ENCODE results near the gene GTF3C5. TPM values are rescaled to one million over a fixed set of nuclear protein-coding genes. Genes with fewer than 3 reads are reported as not detected.

Gene GTF3C5
- total RNA-seq, 8 experiments from 2014 or later = 35.8 to 77.3 (median 45.1) TPM

DNA sequence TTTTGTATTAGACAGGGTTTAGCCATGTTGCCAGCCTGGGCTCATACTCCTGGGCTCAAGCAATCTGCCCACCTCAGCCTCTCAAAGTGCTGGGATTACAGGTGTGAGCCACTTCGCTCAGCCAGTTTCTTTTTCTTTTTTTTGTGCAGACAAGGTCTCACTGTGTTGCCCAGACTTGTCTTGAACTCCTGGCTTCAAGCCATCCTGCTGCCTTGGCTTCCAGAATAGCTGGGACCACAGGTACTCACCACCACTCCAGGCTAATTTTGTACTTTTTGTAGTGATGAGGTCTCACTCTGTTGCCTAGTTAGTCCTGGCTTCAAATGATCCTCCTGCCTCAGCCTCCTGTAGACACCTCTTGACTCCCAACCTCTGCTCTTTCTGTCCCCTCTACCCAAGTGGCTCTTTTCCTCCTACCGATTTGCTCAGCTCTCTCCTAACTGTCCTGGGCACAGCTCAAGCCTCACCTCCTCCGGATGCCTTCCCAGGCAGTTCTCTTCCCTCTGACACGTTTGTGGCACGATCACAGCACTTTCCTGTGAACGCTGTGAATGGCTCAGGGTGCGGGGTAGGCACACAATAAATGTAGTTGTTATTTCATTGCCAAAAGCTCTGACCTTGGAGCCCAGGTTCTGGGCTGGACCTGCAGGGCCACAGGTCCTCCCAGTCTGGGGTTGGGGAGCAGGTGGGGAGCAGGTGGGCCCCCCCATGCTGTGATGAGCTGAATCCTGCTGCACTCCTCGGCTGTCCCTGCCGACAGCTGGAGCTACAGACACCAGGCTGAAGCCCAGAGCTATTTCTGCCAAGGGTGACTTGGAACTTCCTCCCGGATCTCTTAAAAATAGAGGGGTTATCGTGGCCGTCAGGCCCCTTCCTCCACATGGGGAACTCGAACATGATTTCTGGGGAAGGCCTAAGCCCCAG lies 28.4 kb upstream of the GTF3C5 start:
- H3K4me1 ChIP-seq (replicated peaks in 1 of 2) = peaks cover 16 to 23% of the 10 kb centered on the region in 2 donors
- WGBS, 10 experiments = 20 to 100% (median 80%) methylated on average over 1 to 9 of the region's 13 CpGs; no CpG with 5 or more reads in 3 of the 10 experiments
- H3K27ac ChIP-seq = no peak overlapping the region
- ATAC-seq (replicated peaks in 6 of 8) = no peak
- no peak overlapping the region for H3K4me3 ChIP-seq
- in situ Hi-C loops (cut with MboI; ENCODE audit: low pct_unique_long_range_greater_than_20kb in 2 of 9, low sequenced_read_pairs in 9 of 9, unreplicated experiment in 9 of 9) = loop anchor here in 1 of 9 experiments (25.0 kb wide), 1 partner anchor 485 kb away; the partner anchor contains the start of gene SLC2A6

DNA sequence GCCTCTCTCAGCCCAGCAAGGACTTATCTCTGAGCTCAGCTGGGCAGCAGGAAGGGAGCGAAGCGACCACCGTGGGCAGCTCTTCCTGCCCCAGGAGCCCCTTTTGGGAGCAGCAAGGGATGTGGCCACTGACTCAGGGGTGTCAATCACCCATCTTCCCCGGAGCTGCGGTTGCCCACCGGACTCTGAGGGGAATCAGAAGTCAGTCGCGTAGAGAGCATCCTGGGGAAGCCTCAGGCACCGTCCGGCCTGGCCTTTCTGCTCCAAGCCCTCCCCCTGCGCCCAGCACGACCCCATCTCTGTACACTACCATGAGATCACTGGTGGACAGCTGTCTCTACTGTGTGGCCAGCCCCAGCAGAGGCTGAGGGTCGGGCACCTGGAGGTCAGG lies 27.7 kb upstream of the GTF3C5 start:
- WGBS, 10 experiments = 20 to 90% (median 46%) methylated on average over 1 to 4 of the region's 13 CpGs; no CpG with 5 or more reads in 6 of the 10 experiments
- in situ Hi-C loops (cut with MboI; ENCODE audit: low pct_unique_long_range_greater_than_20kb in 2 of 9, low sequenced_read_pairs in 9 of 9, unreplicated experiment in 9 of 9) = loop anchor here in 1 of 9 experiments (25.0 kb wide), 1 partner anchor 484 kb away; the partner anchor contains the start of gene SLC2A6
- Histone ChIP-seq H3K4me1 (replicated peaks in 1 of 2) (peaks cover 16 to 23% of the 10 kb centered on the region in 2 donors), H3K27ac (no peak overlapping the region), H3K4me3 (no peak overlapping the region)
- ATAC-seq (replicated peaks in 6 of 8) = peak in 3 of 8 experiments; percentile 5 to 26 (median 6)

DNA sequence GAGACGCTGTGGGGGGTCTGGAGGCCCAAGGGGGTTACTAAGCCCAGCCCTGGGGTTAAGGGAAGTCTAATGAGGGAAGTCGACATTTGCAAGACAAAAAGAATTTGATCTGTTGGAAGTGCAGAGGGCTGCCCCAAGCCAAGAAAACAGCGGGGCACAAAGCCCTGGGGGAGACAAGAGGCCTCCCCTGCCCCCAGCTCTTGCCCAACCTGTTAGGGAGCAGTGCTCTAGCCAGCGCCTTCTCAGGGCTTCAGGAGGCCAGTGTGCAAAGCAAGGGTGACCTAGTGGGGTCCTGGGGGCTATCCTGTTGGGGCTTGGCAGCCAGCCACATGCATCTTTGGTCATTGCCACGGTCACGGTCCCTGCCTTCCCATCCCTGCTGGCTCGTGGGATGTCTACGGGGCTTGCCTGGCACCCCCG lies 27.1 kb upstream of the GTF3C5 start:
- no peak overlapping the region for H3K4me3 ChIP-seq
- in situ Hi-C loops (cut with MboI; ENCODE audit: low pct_unique_long_range_greater_than_20kb in 2 of 9, low sequenced_read_pairs in 9 of 9, unreplicated experiment in 9 of 9) = loop anchor here in 1 of 9 experiments (25.0 kb wide), 1 partner anchor 484 kb away; the partner anchor contains the start of gene SLC2A6

DNA sequence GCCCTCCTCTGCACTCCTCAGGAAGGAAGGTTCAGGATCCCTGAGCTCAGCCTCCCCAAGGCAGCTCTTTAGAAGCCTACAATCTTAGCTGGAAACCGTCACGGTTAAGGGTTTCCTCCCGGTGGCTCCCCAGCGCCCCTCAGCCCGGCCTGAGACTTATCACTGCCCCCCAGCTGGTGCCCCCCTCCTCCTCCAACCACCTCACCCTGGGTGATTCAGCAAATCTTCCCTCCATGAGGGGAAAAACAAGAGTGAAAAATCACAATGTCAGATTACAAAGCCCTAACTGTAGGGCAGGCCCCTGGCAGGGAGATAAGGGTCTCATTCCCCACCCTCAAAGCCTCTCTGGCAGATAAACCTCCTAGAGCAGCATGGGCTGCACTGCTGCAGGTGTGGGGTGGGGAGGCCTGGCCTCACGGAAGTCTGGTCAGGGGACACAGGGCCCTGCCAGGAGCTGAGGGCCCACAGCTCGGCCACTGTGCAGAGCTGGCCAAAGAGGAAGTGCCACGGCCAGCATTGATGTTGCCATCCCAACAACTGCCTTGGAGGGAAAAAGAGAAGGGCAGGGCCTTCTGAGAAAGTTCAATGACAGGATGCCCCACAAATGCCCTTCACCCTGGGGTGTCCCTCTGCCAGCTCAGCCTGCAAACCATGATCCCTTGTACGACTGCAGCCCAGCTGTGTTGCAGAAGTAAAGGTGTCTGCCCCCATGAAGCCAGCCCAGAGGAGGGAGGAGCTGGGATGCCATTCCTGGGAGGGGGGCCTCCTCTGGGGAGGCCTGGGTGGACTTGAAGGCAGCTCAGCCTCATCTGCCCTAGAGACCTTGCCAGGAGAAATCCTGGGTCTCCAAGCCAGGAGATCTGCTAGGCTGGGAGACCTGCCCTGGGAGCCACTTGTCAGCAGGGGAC lies 26.5 kb upstream of the GTF3C5 start:
- WGBS, 10 experiments = 50% methylated on average over 2 of the region's 9 CpGs; no CpG with 5 or more reads in 9 of the 10 experiments
- peak in 5 of 8 experiments; percentile 18 to 70 (median 46) for ATAC-seq (replicated peaks in 6 of 8)
- no peak overlapping the region for H3K4me3 ChIP-seq
- in situ Hi-C loops (cut with MboI; ENCODE audit: low pct_unique_long_range_greater_than_20kb in 2 of 9, low sequenced_read_pairs in 9 of 9, unreplicated experiment in 9 of 9) = loop anchor here in 1 of 9 experiments (25.0 kb wide), 1 partner anchor 483 kb away; the partner anchor contains the start of gene SLC2A6
- H3K27ac ChIP-seq = no peak overlapping the region
- peaks cover 23% of the 10 kb centered on the region in 2 donors for H3K4me1 ChIP-seq (replicated peaks in 1 of 2)

More for the DNA sequence above, 27.1 kb upstream of the GTF3C5 start:
- peak in 4 of 8 experiments; percentile 26 to 39 (median 37) for ATAC-seq (replicated peaks in 6 of 8)
- 0 to 39% (median 21%) methylated on average over 2 to 3 of the region's 9 CpGs; no CpG with 5 or more reads in 6 of the 10 experiments for WGBS, 10 experiments
- H3K27ac ChIP-seq = no peak overlapping the region
- H3K4me1 ChIP-seq (replicated peaks in 1 of 2) = peaks cover 18 to 23% of the 10 kb centered on the region in 2 donors

DNA sequence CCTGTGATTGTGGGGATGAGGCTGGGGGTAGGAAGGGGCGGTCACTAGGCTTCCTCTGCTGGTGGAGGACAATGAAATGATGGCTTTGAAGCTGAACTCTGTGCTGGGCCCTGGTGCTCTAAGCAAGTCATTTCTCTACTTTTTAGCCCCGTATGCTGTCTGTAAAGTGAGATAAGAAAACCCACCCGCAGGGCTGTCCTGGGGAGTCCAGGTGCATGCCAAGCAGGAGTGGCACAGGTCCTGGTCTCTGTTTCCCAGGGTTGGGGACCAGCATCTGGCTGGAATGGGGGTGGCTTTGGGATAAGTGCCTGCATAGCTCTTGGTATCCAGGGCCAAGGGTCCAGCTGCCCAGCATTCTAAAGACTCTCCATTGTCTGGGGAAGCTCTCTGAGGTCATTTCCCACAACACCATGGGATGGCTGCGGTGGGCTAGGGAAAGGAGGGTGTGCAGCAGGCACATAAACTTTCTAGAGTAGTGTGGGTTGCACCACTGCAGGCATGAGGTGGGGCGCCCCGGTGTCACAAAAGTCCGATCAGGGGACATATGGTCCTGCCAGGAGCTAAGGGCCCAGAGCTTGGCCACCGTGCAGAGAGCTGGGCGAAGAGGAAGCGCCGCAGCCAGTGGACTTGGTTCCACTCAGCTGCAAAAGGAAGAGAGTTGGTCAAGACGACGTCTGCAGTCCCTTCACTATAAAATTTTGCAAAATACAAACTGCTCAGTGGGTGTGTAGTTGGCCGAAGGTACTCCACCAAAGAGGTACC lies 25.6 kb upstream of the GTF3C5 start:
- in situ Hi-C loops (cut with MboI; ENCODE audit: low pct_unique_long_range_greater_than_20kb in 2 of 9, low sequenced_read_pairs in 9 of 9, unreplicated experiment in 9 of 9) = loop anchor here in 1 of 9 experiments (25.0 kb wide), 1 partner anchor 482 kb away; the partner anchor contains the start of gene SLC2A6
- peaks cover 23% of the 10 kb centered on the region in 2 donors for H3K4me1 ChIP-seq (replicated peaks in 1 of 2)
- WGBS, 10 experiments = 60 to 100% (median 77%) methylated on average over 1 to 8 of the region's 14 CpGs; no CpG with 5 or more reads in 4 of the 10 experiments
- ATAC-seq (replicated peaks in 6 of 8) = no peak
- no peak overlapping the region for H3K27ac ChIP-seq
- no peak overlapping the region for H3K4me3 ChIP-seq

DNA sequence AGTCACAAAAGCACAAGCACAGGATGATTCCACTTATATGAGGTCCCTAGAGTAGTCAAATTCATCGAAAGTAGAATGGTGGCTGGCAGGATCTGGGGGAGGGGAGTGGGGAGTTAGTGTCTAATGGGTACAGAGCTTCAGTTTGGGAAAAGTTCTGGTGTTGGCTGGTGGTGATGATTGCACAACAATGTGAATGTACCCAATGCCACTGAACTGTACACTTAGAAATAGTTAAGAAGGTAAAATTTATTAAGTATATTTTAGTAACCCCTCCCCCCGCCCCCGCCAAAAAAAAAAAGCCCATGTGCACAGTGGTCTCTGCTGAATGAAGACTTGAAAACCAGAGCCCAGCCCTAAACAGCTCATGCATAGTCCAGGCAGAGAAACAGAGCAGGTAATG lies 24.8 kb upstream of the GTF3C5 start:
- in situ Hi-C loops (cut with MboI; ENCODE audit: low pct_unique_long_range_greater_than_20kb in 2 of 9, low sequenced_read_pairs in 9 of 9, unreplicated experiment in 9 of 9) = loop anchor here in 1 of 9 experiments (25.0 kb wide), 1 partner anchor 481 kb away; the partner anchor contains the start of gene SLC2A6
- no peak overlapping the region for H3K27ac ChIP-seq
- peaks cover 23% of the 10 kb centered on the region in 2 donors for H3K4me1 ChIP-seq (replicated peaks in 1 of 2)
- H3K4me3 ChIP-seq = no peak overlapping the region
- no peak for ATAC-seq (replicated peaks in 6 of 8)
- 40 to 80% (median 57%) methylated on average over 1 to 3 of the region's 3 CpGs; no CpG with 5 or more reads in 5 of the 10 experiments for WGBS, 10 experiments

DNA sequence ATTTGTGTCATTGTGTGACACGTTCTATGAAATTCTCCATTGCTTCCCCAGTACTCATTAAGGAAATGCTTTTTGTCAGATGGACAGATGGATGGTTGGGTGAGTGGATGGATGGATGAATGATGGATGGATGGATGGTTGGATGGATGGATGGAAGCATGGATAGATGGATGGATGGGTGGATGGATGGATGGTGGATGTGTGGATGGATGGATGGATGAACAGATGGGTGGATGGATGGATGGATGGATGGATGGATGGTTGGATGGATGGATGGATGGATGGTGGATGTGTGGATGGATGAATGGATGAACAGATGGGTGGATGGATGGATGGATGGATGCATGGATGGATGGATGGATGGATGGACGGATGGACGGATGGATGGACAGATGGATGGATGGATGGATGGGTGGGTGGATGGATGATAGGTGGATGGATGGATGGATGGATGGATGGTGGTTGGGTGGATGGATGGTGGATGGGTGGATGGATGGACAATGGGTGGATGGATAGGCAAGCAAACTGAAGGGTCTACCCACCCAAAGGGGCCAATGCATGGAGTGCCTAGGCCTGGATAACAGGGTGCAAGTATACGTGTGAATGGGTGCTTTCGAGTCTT lies 24.0 kb upstream of the GTF3C5 start:
- Histone ChIP-seq H3K4me3 (no peak overlapping the region), H3K4me1 (replicated peaks in 1 of 2) (peaks cover 23% of the 10 kb centered on the region in 2 donors), H3K27ac (no peak overlapping the region)
- no peak for ATAC-seq (replicated peaks in 6 of 8)
- in situ Hi-C loops (cut with MboI; ENCODE audit: low pct_unique_long_range_greater_than_20kb in 2 of 9, low sequenced_read_pairs in 9 of 9, unreplicated experiment in 9 of 9) = loop anchor here in 1 of 9 experiments (25.0 kb wide), 1 partner anchor 480 kb away; the partner anchor contains the start of gene SLC2A6
- 19 to 83% (median 60%) methylated on average over 1 to 5 of the region's 5 CpGs; no CpG with 5 or more reads in 2 of the 10 experiments for WGBS, 10 experiments

DNA sequence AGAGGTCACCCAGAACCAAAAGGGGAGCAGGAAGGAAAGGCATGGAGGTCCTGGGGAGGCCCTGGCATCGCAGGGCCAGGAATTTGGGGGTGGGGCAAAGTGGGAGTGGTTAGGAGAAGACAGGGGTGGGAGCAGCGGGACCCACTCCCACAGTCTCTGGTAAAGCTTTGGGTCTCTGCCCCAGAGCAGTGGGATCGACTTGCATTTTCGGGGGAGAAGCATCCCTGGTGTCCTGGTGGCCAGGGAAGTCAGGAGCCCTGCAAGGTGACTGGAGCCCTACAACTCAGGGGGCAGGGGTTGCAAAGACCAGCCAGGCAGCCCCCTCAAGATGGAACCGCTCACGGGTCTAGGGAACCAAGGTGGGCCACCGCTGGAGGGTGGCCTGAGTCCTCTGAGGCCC lies 22.4 kb upstream of the GTF3C5 start:
- Histone ChIP-seq H3K4me3 (no peak overlapping the region), H3K4me1 (replicated peaks in 1 of 2) (peaks cover 16 to 21% of the 10 kb centered on the region in 2 donors), H3K27ac (no peak overlapping the region)
- ATAC-seq (replicated peaks in 6 of 8) = no peak
- 37 to 44% methylated on average over 2 to 4 of the region's 7 CpGs; no CpG with 5 or more reads in 8 of the 10 experiments for WGBS, 10 experiments
- in situ Hi-C loops (cut with MboI; ENCODE audit: low pct_unique_long_range_greater_than_20kb in 2 of 9, low sequenced_read_pairs in 9 of 9, unreplicated experiment in 9 of 9) = loop anchor here in 1 of 9 experiments (25.0 kb wide), 1 partner anchor 479 kb away; the partner anchor contains the start of gene SLC2A6

DNA sequence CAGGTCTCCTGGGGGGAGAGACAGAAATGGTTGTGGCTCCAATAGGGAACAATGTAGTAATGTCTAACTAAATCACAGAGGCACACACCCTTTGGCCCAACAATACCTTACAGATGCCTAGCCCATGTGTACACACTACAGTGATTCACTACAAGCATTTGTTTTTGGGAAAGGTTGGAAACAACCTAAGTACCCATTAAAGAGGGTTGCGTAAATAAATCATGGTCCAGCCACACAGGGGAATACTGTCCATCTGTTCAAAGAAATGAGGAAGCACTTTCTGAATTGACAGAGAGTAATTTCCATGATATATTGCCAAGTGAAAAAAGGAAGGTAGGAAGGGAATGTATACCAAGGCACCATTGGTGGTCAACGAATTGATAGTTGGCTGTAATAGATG lies 22.0 kb upstream of the GTF3C5 start:
- 17 to 100% (median 80%) methylated on average over 1 to 2 of the region's 2 CpGs; no CpG with 5 or more reads in 1 of the 10 experiments for WGBS, 10 experiments
- in situ Hi-C loops (cut with MboI; ENCODE audit: low pct_unique_long_range_greater_than_20kb in 2 of 9, low sequenced_read_pairs in 9 of 9, unreplicated experiment in 9 of 9) = loop anchor here in 1 of 9 experiments (25.0 kb wide), 1 partner anchor 478 kb away; the partner anchor contains the start of gene SLC2A6
- Histone ChIP-seq H3K4me3 (no peak overlapping the region), H3K27ac (no peak overlapping the region), H3K4me1 (replicated peaks in 1 of 2) (peaks cover 12 to 16% of the 10 kb centered on the region in 2 donors)
- ATAC-seq (replicated peaks in 6 of 8) = no peak

DNA sequence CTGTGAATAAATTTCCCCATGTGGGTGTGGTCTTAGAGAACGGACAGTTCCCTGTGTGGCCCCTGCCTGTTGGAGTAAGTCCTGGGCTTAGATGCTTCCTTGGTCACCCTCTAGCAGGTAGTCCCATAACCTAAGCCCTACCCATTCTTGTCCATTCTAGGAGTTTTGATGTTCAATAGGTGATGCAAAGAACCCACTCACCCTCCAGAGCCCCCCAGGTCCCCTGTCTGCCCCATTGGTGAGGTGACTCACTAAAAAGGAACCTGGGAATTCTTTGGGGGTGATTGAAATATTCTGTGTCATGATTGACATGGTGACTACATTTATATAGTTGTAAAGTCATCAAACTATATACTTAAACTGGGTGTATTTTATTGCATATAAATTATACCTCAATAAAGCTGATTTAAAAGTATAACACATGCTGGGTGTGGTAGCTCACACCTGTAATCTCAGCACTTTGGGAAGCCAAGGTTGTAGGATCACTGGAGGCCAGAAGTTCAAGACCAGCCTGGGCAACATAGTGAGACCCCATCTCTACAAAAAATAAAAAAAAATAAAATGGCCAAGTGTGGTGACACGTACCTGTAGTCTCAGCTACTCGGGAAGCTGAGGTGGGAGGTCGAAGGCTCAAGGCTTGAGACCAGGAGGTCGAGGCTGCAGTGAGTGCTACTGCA lies 20.8 kb upstream of the GTF3C5 start:
- H3K4me1 ChIP-seq (replicated peaks in 1 of 2) = peaks cover 0 to 7% of the 10 kb centered on the region in 2 donors
- whole genome bisulfite sequencing, 10 experiments = 19 to 92% (median 52%) methylated on average over 2 to 5 of the region's 5 CpGs; no CpG with 5 or more reads in 2 of the 10 experiments
- no peak overlapping the region for H3K4me3 ChIP-seq
- ATAC-seq (replicated peaks in 6 of 8) = no peak
- H3K27ac ChIP-seq = no peak overlapping the region
- in situ Hi-C loops (cut with MboI; ENCODE audit: low pct_unique_long_range_greater_than_20kb in 2 of 9, low sequenced_read_pairs in 9 of 9, unreplicated experiment in 9 of 9) = loop anchor here in 1 of 9 experiments (25.0 kb wide), 1 partner anchor 477 kb away; the partner anchor contains the start of gene SLC2A6

Data from motor neuron (in vitro differentiated cells).